Subcutaneous abdominal adipose tissue (tissue), 5 donors: ENCODE measurements around the gene NDP.
A peak's percentile ranks its signal among the peaks of the same experiment; 100 is the strongest.

ENCODE experiments used
- H3K27ac ChIP-seq: one replicate; pipeline ENCODE4 v1.7.0; 2013; ENCODE audit warnings: low read depth, mild to moderate bottlenecking, inconsistent platforms, low read length, moderate library complexity
- H3K27me3 ChIP-seq, 5 donors: one replicate each; pipeline ENCODE4 v1.7.0; 2013; ENCODE audit warnings: low read length in 5 of 5, inconsistent platforms in 1 of 5; ENCODE audit not compliant: control insufficient read depth in 5 of 5, insufficient read depth in 4 of 5
- H3K36me3 ChIP-seq, 5 donors: one replicate each; pipeline ENCODE4 v1.7.0; 2013; ENCODE audit warnings: low read length in 5 of 5; ENCODE audit not compliant: control insufficient read depth in 5 of 5, insufficient read depth in 5 of 5
- H3K4me1 ChIP-seq, 5 donors: one replicate each; pipeline ENCODE4 v1.7.0; 2013; ENCODE audit warnings: low read length in 5 of 5, mild to moderate bottlenecking in 3 of 5, moderate library complexity in 1 of 5; ENCODE audit not compliant: control insufficient read depth in 5 of 5, insufficient read depth in 5 of 5
- H3K4me3 ChIP-seq, 5 donors: one replicate each; pipeline ENCODE4 v1.7.0; 2013; ENCODE audit warnings: low read length in 5 of 5, low read depth in 1 of 5
- H3K9ac ChIP-seq, 5 donors: one replicate each; pipeline ENCODE4 v1.7.0; 2013; ENCODE audit warnings: low read length in 5 of 5, mild to moderate bottlenecking in 4 of 5, moderate library complexity in 3 of 5
- H3K9me3 ChIP-seq, 5 donors: one replicate each; pipeline ENCODE4 v1.7.0; 2013; ENCODE audit warnings: low read length in 5 of 5; ENCODE audit not compliant: control insufficient read depth in 5 of 5
- donor health status: healthy.
- donor health status: healthy.
- donor health status: healthy.
- donor health status: healthy.
- donor health status: healthy.

Gene NDP

GRCh38 chrX:43973249-43974099 lies at the start of gene NDP:
NDP (minus strand) TSS chrX:43973390; CDS start chrX:43958645, 14,745 bp downstream.
- Histone ChIP-seq H3K9me3 (no peaks in the 10 kb centered on the region), H3K36me3 (no peaks in the 10 kb centered on the region), H3K4me1 (peaks cover 0 to 8% (median 5%) of the 10 kb centered on the region in 5 donors), H3K27me3 (peaks cover 6 to 42% (median 24%) of the 10 kb centered on the region in 5 donors), H3K27ac (no peak within 1 kb of the TSS), H3K4me3 (peak within 1 kb of the TSS; percentile 19 to 52 (median 34)), H3K9ac (peak within 1 kb of the TSS in 1 of 5 donors; percentile 42)

DNA sequence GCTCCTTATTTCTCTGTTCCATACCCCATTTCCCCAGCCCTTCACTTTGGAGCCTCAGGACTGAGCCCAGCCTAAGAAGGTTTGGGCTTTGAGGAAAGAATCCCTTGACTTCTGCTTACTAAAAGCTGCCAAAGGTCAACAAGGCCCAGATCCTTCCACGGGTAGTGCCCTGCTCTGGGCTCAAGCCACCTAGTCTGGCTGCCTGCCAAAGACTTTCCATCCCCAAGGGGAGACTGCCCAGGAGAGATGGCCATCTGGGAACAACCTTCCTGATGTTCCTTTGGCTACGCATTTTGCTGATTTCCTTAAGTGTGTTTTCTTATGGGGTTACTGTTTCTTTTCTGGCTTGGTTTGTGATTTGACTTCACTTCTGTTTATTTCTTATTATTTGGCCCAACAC lies 49.8 kb upstream of the NDP start:
- no peak overlapping the region for H3K27ac ChIP-seq
- no peaks in the 10 kb centered on the region for H3K9me3 ChIP-seq

DNA sequence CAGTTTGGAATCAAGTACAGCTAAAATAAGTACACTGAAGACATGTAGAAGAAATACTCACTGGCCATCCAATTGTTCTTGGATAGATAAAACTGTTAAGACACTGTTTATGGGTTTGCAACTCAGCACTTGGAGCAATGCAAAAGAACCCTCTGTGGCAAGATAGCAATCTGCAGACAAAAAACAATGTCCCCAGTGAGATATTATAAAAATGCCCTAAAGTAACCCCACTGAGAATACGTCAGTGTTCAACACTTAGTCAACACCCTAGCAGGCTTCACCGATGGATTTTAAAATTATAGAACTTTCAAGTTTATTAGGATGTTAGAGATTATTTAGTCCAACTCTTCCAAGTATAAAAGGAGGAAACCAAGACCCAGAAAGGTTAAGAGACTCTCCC lies 47.5 kb upstream of the NDP start:
- no peaks in the 10 kb centered on the region for H3K36me3 ChIP-seq
- no peaks in the 10 kb centered on the region for H3K9me3 ChIP-seq
- no peaks in the 10 kb centered on the region for H3K4me1 ChIP-seq
- no peak overlapping the region for H3K9ac ChIP-seq
- H3K27ac ChIP-seq: no peak overlapping the region
- H3K27me3 ChIP-seq: peaks cover 0 to 9% (median 4%) of the 10 kb centered on the region in 5 donors
- H3K4me3 ChIP-seq: no peak overlapping the region

More for the DNA sequence above, 49.8 kb upstream of the NDP start:
- Histone ChIP-seq H3K27me3 (peaks cover 0 to 8% (median 5%) of the 10 kb centered on the region in 5 donors), H3K9ac (no peak overlapping the region), H3K36me3 (no peaks in the 10 kb centered on the region), H3K4me1 (no peaks in the 10 kb centered on the region), H3K4me3 (no peak overlapping the region)

- Histone ChIP-seq H3K4me3 (no peak overlapping the region), H3K36me3 (no peaks in the 10 kb centered on the region), H3K27ac (no peak overlapping the region), H3K4me1 (no peaks in the 10 kb centered on the region), H3K9me3 (no peaks in the 10 kb centered on the region), H3K9ac (no peak overlapping the region), H3K27me3 (peaks cover 0 to 8% (median 0%) of the 10 kb centered on the region in 5 donors)
Observed at GRCh38 chrX:44019911-44020310, 46.7 kb upstream of the NDP start.

GRCh38 chrX:44017676-44018075 lies 44.5 kb upstream of the NDP start:
- Histone ChIP-seq H3K4me3 (no peak overlapping the region), H3K9me3 (peaks cover 0 to 4% (median 2%) of the 10 kb centered on the region in 5 donors), H3K27me3 (peaks cover 0 to 9% (median 0%) of the 10 kb centered on the region in 5 donors), H3K36me3 (no peaks in the 10 kb centered on the region), H3K9ac (no peak overlapping the region), H3K4me1 (no peaks in the 10 kb centered on the region), H3K27ac (no peak overlapping the region)

- Histone ChIP-seq H3K4me3 (no peak overlapping the region), H3K27ac (no peak overlapping the region)
Observed at GRCh38 chrX:44016906-44017305, 43.7 kb upstream of the NDP start.

DNA sequence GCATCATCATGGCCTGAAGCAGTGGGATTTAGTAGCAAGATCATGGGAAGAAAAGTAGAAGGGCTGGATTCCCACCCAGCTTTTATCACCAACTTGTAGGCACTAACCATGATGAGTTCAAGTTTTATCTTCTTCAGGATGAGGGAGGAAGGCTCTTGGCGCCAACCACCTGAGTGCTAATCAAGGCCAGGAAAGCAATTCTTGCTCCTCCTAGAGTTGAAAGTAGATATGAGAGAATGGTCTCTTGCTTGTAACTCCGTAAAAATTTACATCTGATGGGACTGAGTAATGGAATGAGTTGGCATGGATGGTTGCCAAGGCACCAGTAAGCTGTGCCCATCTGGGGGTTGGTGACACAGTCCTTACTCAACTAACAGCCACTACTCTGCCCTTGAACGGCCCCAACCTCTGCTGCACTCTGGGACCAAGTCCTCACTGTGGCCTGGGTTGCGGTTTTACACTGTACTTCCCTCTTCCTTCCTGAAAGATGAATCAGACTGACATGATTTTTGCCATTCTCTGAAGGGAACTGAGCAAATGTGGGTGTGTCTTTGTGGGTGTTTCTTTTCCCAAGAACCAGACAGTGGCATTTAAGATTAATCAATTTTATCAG lies 39.4 kb upstream of the NDP start:
- Histone ChIP-seq H3K4me1 (no peaks in the 10 kb centered on the region), H3K4me3 (no peak overlapping the region), H3K27me3 (peaks cover 0 to 9% (median 0%) of the 10 kb centered on the region in 5 donors), H3K9ac (no peak overlapping the region), H3K9me3 (peaks cover 0 to 5% (median 2%) of the 10 kb centered on the region in 5 donors), H3K36me3 (no peaks in the 10 kb centered on the region), H3K27ac (no peak overlapping the region)

More at GRCh38 chrX:44016906-44017305, 43.7 kb upstream of the NDP start:
- Histone ChIP-seq H3K9ac (no peak overlapping the region), H3K4me1 (no peaks in the 10 kb centered on the region), H3K27me3 (peaks cover 0 to 11% (median 0%) of the 10 kb centered on the region in 5 donors), H3K36me3 (no peaks in the 10 kb centered on the region), H3K9me3 (peaks cover 0 to 4% (median 2%) of the 10 kb centered on the region in 5 donors)

GRCh38 chrX:44011506-44011905 lies 38.3 kb upstream of the NDP start:
- Histone ChIP-seq H3K4me3 (no peak overlapping the region), H3K4me1 (no peaks in the 10 kb centered on the region), H3K27me3 (peaks cover 0 to 9% (median 0%) of the 10 kb centered on the region in 5 donors), H3K27ac (no peak overlapping the region), H3K9ac (no peak overlapping the region), H3K36me3 (no peaks in the 10 kb centered on the region), H3K9me3 (peaks cover 0 to 7% (median 2%) of the 10 kb centered on the region in 5 donors)

DNA sequence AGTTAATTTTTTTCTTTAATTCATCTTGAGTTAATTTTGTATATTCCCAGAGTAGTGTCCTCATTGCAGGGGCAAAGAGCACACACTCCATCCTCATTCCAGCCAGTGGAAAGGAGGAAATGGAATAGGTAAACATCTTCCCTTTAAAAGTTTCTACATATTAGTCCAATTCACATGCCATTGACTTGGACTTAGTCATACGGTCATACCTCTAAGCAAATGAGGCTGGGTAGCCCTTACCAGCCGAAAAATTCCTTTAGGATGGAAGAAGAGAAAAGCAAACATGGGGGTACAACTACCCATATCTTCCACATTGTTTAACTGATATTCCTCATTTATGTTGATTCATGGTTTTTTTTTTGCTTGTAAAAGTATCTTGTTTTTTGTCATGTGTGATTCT lies 37.4 kb upstream of the NDP start:
- H3K27me3 ChIP-seq: peaks cover 0 to 9% (median 0%) of the 10 kb centered on the region in 5 donors
- H3K27ac ChIP-seq: no peak overlapping the region
- no peaks in the 10 kb centered on the region for H3K4me1 ChIP-seq

GRCh38 chrX:44006081-44006480 lies 32.9 kb upstream of the NDP start:
- Histone ChIP-seq H3K27ac (no peak overlapping the region), H3K9me3 (peaks cover 0 to 3% (median 0%) of the 10 kb centered on the region in 5 donors), H3K4me3 (no peak overlapping the region), H3K4me1 (no peaks in the 10 kb centered on the region), H3K36me3 (no peaks in the 10 kb centered on the region), H3K9ac (no peak overlapping the region), H3K27me3 (peaks cover 0 to 8% (median 0%) of the 10 kb centered on the region in 5 donors)

More for the DNA sequence above, 37.4 kb upstream of the NDP start:
- Histone ChIP-seq H3K36me3 (no peaks in the 10 kb centered on the region), H3K9me3 (peaks cover 0 to 7% (median 2%) of the 10 kb centered on the region in 5 donors), H3K9ac (no peak overlapping the region), H3K4me3 (no peak overlapping the region)
